ENCODE measurements around the gene BEST1.

Gene BEST1

GRCh38 chr11:61916737-61917333 lies 33.3 kb upstream of the BEST1 start:
- DNase-seq: no peak

- DNase-seq: peak; percentile 59
Observed at GRCh38 chr11:61917334-61918109, 32.6 kb upstream of the BEST1 start, which contains the start of gene RAB3IL1. RAB3IL1 (minus strand) TSS chr11:61917566; CDS start chr11:61917367, 199 bp downstream.

GRCh38 chr11:61918251-61918937 lies 31.8 kb upstream of the BEST1 start:
- no peak for DNase-seq

GRCh38 chr11:61918938-61919704 lies 31.0 kb upstream of the BEST1 start:
- no peak for DNase-seq

- no peak for DNase-seq
Observed at GRCh38 chr11:61919705-61920631, 30.2 kb upstream of the BEST1 start.

DNA sequence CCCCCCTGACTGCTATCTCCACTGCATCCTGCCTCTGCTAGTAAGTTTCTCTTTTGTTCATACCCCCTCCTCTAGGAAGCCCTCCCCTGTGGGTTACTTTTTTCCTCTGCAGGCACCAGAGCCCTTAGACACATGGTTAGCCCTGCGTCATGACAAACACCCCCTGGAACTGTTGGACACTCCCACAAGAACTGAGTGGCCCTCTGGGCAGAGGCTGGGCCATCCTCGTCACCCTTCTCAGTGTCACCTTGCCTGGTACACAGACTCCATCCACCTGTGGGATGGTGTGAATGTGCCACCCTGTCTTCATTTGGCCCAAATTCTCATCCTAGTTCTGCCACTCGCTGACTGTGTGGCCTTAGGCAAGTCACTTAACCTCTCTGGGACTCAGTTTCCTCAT lies 28.7 kb upstream of the BEST1 start:
- no peak for DNase-seq

GRCh38 chr11:61922539-61922938 lies 27.6 kb upstream of the BEST1 start:
- no peak for DNase-seq

- no peak for DNase-seq
Observed at GRCh38 chr11:61923166-61924063, 26.7 kb upstream of the BEST1 start.

- DNase-seq: no peak
Observed at GRCh38 chr11:61924064-61924455, 26.1 kb upstream of the BEST1 start.

- no peak for DNase-seq
Observed at GRCh38 chr11:61925736-61926135, 24.4 kb upstream of the BEST1 start.

DNA sequence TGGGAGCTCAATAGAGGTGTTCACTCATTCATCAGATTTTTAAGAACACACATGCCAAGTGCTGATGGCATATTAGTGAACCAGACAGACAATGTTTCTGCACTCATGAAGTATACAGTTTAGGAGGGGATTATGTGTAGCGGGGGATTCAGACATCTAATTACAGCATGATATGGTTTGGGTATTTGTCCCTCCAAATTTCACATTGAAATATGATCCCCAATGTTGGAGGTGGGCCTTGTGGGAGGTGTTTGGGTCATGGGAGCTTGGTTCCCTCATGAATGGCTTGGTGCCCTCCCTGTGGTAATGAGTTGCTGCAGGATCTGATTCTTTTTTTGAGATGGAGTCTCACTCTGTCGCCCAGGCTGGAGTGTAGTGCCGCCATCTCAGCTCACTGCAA lies 23.9 kb upstream of the BEST1 start:
- DNase-seq: no peak

DNA sequence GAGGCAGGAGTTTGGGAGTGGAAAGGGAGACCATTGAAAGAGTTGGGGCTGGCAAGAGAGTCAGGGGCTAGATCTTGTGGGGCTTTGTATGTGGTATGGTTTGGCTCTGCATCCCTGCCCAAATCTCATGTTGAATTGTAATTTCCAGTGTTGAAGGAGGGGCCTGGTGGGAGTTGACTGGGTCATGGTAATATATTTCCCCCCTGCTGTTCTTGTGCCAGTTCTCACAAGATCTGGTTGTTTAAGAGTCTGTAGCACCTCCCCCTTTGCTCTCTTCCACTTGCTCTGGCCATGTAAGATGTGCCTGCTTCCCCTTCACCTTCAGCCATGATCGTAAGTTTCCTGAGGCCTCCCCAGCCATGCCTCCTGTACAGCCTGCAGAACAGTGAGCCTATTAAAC lies 22.6 kb upstream of the BEST1 start:
- DNase-seq: no peak

- no peak for DNase-seq
Observed at GRCh38 chr11:61928606-61929005, 21.5 kb upstream of the BEST1 start.

GRCh38 chr11:61930933-61931332 lies 19.2 kb upstream of the BEST1 start:
- DNase-seq: no peak

GRCh38 chr11:61935861-61936260 lies 14.3 kb upstream of the BEST1 start:
- no peak for DNase-seq

DNA sequence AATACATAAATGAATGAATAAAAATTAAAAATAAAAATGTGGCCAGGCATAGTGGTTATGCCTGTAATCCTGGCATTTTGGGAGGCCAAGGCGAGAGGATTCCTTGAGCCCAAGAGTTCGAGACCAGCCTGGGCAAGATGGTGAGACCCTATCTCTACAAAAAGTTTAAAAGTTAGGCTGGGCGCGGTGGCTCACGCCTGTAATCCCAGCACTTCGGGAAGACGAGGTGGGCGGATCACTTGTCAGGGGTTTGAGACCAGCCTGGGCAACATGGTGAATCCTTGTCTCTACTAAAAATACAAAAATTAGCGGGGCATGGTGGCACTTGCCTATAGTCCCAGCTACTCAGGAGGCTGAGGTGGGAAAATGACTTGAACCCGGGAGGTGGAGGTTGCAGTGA lies 9.7 kb upstream of the BEST1 start:
- DNase-seq: no peak

GRCh38 chr11:61945191-61945590 lies 5.0 kb upstream of the BEST1 start:
- no peak for DNase-seq

GRCh38 chr11:61946894-61947293 lies 3.3 kb upstream of the BEST1 start:
- no peak for DNase-seq

- DNase-seq: peak; percentile 88
Observed at GRCh38 chr11:61947486-61948210, 2.5 kb upstream of the BEST1 start.

DNA sequence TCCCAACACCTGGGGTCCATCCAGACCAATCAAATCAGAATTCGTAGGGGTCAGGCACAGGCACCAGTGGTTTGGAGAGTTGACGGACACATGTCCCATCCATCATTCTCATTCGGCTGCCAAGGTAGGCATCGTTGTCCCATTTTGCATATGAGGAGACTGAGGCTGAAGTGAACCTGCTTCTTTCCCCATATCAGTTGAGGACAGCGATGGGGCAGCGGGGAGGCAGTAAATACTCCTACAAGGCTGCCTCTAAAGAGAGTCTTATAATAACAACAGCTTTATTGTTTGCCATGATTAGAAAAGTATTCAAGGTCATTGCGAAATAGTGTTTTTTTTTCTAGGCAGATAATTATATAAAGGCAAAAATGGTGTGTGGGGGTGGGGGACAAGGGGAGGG lies 1.6 kb upstream of the BEST1 start:
- DNase-seq: no peak
